Hepatic stellate cell (primary cell): ENCODE measurements around the gene GABRR3.
A peak's percentile ranks its signal among the peaks of the same experiment; 100 is the strongest.

ENCODE experiments used
- DNase-seq: peaks from one replicate; pipeline ENCODE4 v3.0.0; 2011; ENCODE audit warnings: low spot score

The GABRR3 gene

GRCh38 chr3:97988784-97989568, 46.1 kb downstream of the GABRR3 start:
- DNase-seq, result no peak

- no peak for DNase-seq
Observed at GRCh38 chr3:97987306-97987705, 47.8 kb downstream of the GABRR3 start.

GRCh38 chr3:97983933-97984491, 51.1 kb downstream of the GABRR3 start:
- DNase-seq, result no peak

- peak; percentile 12 for DNase-seq
Observed at GRCh38 chr3:97981886-97982285, 53.2 kb downstream of the GABRR3 start.

GRCh38 chr3:97979610-97980009, 55.5 kb downstream of the GABRR3 start:
- no peak for DNase-seq

GRCh38 chr3:97975466-97975865, 59.6 kb downstream of the GABRR3 start:
- DNase-seq, result no peak

GRCh38 chr3:97974996-97975395, 60.1 kb downstream of the GABRR3 start:
- DNase-seq, result no peak

- DNase-seq, result no peak
Observed at GRCh38 chr3:97972976-97973375, 62.1 kb downstream of the GABRR3 start.

- peak; percentile 74 for DNase-seq
Observed at GRCh38 chr3:97971679-97972567, 63.2 kb downstream of the GABRR3 start, which contains the start of gene RIOX2. Gene RIOX2, minus strand, starts transcription at chr3:97972431. Its CDS starts 4,838 bp downstream, at chr3:97967593.

- DNase-seq, result no peak
Observed at GRCh38 chr3:97970956-97971620, 64.0 kb downstream of the GABRR3 start.

GRCh38 chr3:97970156-97970555, 65.0 kb downstream of the GABRR3 start:
- DNase-seq, result no peak

GRCh38 chr3:97969541-97969940, 65.6 kb downstream of the GABRR3 start:
- no peak for DNase-seq

GRCh38 chr3:97968376-97968775, 66.7 kb downstream of the GABRR3 start:
- DNase-seq, result no peak

GRCh38 chr3:97967966-97968365, 67.1 kb downstream of the GABRR3 start:
- DNase-seq, result no peak

- no peak for DNase-seq
Observed at GRCh38 chr3:97960993-97961766, 73.9 kb downstream of the GABRR3 start.

GRCh38 chr3:97960551-97960950, 74.6 kb downstream of the GABRR3 start:
- DNase-seq, result no peak

GRCh38 chr3:97959872-97960271, 75.2 kb downstream of the GABRR3 start:
- DNase-seq, result no peak

GRCh38 chr3:97958796-97959195, 76.3 kb downstream of the GABRR3 start:
- DNase-seq, result no peak

- peak; percentile 27 for DNase-seq
Observed at GRCh38 chr3:97958396-97958795, 76.7 kb downstream of the GABRR3 start.

GRCh38 chr3:97957617-97958311, 77.4 kb downstream of the GABRR3 start:
- no peak for DNase-seq

GRCh38 chr3:97956051-97956450, 79.1 kb downstream of the GABRR3 start:
- DNase-seq, result no peak
